ENCODE data around the gene FAM240A.
"Not testable (repeated sequence)": the region's sequence is repeated elsewhere in the genome, so short reads cannot be mapped to it uniquely, and the experiment has no call there.

Gene FAM240A

DNA sequence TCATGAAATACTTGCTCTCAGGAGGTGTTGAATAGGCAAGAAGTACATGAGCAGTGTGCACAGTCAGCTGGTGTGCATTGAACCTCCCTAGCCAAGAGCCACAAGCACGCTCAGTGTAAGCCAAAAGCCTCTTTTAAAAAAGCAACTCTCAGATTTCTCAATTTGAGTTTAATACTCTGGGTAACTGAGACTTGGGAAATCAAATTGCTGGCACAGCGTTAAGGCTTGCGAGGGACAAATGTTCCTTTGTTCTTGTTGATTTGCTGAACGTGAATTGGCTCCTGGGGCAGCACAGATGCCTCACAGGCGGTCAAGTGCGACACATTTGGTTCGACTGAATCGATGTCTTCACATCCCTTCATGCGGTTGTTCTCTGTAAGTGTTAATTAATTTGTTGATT lies at the start of gene FAM240A:
Gene FAM240A, plus strand, starts transcription at position 202 of the 400 bp plus-strand sequence. Its CDS starts 159 bp downstream, at position 361.
- no peak for DNase-seq

DNA sequence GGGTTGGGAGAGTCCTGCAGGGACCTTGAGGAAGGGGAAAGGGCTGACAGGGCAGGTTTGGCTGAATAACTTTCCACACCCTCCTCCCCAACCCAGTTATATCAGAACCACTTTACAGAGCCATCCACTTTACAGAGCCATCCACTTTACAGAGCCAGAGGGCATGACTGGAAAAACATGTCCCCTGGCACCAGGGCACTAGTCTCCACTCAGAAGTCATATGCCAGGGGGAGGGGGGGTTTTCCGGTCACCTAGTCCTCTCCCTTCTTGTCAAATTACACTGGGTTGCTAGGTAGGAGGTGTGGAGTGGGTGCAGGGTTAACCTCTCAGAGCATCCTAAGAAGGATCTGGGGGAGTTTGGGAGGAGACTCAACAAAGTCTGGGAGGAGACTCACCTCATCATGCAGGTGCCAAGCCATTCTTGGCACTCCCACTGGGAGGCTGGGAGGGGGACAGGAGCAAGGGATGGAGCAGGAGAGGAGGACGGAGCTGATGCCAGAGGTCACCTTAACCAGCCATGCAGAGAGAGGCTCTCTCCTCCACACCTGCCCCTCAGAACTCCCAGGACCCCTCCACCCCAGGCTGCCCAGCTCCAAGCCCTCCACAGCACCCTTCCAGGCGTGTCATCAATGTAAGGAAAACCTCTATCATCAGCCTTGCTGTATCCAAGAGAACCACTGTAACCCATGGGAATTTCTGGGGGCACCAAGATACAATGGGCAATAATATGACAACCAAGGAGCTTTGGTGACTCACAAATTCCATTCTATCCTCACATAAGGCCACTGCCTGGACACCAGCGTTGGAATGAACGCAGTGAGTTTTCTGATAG lies 47.9 kb upstream of the FAM240A start:
- no peak for DNase-seq

DNA sequence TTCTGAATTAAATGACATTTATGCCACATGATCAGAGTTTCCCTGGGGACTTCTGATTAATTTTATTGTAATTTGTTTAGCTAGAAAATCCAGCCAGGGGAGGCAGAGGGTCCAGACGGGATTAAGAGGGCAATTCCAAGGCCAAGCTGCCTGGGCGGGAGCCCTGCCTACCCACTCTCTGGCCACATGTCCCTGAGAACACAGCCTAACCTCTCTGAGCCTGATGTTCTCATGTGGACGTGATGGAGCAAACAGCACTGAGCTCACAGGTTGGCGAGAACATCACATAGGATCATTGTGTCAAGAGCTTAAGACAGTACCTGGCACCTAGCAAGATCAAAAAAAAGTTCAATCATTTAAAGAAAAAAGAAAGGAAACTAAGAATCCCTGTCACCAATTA lies 47.2 kb upstream of the FAM240A start:
- DNase-seq, result no peak

DNA sequence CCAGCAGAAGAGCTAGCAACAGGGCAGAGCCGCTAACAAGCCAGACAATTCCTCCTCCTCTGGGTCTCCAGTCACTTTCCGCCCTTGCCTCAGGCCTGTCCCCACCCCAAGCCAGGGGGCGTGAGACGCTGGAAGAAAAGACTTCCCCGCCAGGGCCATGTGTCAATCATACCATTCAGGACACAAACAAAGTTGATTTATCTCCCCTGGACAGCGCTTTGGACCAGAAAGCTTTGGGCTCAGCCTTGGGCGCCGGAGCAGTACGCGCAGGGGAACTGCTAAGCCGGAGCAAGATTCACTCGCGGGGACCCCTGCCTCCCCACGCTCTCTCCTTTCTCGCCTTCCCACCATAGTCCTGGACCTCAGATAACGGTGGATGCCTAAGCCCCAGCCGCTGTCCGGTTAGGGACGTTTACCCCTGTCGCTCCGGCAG lies 46.7 kb upstream of the FAM240A start:
- DNase-seq, result no peak

DNA sequence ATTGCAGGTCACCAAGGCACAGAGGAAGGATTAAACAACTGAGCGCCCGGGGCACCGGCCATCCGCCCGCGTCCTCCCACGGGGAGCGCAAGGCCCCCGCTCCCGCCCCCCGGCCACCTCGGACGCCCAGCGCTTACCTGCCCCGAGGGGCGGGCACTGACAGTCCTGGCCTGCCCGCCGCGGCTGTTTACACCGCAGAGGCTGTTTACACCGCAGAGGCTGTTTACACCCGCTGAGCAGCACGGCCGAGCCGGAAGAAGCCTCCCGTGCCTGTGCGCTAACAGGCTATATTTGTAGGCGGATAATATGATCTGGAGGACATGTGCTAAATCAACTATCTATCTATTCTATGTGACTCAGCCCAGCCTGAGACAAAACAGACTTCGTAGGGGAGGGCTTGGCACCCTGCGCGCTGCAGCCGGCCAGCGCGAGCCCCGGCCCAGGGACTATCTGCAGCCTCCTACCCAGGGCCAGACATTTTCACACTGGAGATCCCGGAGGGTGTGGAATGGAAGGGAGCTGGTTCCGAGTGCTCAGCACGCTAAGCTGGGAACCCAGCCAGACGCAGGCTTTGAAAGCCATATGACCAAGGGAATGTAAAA lies 46.2 kb upstream of the FAM240A start, which contains the start of gene LRRC2:
Gene LRRC2, minus strand, starts transcription at position 263 of the 602 bp plus-strand sequence. CDS start 14,711 bp downstream, outside the sequence.
- no peak for DNase-seq

DNA sequence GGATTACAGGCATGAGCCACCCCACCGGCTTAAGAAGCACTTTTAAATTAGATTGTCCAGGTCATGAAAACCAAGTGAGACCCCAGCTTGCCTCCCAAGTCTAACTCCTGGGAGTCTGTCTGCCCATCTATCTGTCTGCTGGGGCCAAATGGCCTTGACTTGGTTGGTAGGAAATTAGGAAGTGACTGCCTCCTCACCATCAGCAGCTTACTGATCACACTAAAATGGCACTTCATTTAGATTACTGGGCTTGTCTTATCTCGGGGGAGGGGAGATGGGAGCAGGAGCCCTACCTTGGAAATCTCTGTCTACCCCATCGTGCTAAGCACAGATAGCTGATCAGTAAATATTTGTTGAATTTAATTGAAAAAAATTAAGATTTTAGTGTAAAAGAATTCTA lies 40.6 kb upstream of the FAM240A start:
- no peak for DNase-seq

DNA sequence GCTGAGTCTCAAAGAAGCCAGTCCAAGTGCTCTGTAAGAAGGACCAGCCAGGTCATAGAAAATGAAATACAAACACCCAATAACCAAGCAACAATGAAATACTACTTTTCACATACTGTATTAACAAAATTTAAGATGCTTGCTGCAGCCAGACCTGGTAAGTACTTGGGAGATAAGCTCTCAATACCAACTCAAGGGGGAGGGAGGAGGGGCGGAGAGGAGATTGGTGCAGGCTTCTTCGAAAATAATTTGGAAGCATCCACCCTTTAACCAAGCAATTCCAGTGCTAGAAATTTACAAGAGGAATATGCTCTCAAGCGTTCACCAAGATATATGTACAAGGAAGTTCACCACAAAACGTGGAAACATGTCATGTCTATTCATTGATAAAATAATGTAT lies 38.6 kb upstream of the FAM240A start:
- no peak for DNase-seq

DNA sequence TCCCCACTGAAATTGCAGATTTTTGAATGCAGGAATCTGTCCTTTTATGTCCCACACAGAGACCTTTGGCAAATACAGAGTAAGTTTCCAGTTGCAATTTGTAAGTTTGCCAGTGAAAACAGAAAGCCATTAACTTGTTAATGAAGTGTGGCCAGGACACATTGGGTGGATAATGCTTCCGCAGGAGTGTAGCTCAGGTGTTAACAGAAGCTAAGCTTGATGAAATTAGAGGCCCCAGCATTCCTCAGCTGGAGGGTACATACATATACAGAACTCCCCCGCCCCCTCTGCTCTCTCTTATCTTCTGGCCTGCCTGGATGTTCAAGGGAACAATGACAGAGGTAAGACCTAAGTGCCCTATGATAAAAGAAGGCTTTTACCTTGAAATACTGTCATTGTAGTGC lies 38.1 kb upstream of the FAM240A start:
- DNase-seq, result no peak

DNA sequence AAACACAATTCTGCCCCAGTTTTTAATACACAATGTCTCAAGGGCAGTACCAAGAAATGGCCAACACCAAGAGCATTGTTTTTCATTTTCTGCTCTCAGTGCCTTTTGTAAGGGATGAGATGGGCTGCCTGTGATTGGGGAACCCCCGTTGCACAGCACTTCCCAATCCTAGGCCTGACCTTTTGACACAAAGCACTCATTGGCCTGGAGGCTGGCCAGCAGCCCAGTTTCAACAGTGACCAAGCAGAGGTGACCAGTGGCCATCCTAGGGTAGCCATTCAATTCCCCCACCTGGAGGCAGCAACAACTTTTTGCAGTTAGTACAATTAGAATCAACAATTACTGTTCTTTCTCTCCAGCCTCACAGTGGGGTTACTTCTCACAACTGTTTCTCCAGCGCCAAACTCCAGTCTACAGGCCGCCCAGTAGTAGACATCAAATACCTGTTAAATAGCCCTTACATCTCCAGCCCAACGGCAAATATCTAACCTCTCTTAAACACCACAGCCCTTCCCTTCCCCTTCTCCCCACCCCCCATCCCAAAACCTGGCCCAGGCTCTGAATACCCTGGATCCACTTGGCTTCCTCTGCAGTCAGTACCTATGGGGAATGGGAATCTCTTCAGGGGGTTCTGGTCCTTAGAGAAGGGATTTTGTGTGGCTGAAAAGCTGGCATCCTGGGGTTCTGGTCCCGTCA lies 37.3 kb upstream of the FAM240A start:
- DNase-seq, result no peak

DNA sequence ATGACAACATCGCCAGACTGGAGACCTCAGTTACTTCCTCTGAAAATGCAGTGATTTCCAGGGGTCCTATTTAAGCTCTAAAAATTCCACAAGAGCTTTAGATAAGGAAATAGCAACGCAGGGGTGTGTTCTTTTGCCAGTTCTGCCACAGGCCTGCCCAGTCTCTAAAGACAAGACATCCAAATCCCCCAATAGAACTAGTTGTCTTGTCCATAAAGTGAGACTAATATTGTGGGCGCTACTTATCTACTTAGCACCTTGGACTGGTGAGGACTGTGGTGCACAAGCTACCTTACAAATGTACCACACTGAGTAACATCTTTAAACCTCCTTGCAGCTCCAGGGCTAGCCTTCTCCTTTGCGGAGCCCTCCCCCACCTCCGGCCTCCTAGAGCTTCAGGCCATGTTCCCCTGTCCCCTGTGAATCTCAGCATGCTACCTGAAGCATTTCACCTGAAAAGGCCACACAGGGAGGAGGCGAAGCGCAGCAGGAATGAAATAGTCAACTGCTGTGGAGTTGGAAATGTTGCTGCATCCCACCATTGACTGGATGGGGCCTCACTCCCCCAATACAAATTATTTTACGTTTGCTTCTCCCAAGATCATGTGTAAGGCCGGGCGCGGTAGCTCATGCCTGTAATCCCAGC lies 36.6 kb upstream of the FAM240A start:
- DNase-seq, result no peak

DNA sequence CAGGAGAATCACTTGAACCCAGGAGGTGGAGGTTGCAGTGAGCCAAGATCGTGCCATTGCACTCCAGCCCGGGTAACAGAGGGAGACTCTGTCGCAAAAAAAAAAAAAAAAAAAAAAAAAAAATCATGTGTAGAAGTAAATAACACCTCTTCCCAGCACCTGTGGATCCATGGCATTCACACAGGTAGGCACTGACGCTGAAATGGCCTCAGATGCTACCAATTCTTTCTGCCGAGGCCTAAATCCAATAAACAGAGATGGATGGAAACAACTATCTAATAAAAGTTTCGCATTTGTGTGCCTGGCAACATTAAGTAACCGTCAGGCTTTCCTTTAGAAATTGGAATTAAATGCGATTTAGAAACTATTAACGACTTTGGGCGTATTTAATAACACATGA lies 35.9 kb upstream of the FAM240A start:
- no peak for DNase-seq

DNA sequence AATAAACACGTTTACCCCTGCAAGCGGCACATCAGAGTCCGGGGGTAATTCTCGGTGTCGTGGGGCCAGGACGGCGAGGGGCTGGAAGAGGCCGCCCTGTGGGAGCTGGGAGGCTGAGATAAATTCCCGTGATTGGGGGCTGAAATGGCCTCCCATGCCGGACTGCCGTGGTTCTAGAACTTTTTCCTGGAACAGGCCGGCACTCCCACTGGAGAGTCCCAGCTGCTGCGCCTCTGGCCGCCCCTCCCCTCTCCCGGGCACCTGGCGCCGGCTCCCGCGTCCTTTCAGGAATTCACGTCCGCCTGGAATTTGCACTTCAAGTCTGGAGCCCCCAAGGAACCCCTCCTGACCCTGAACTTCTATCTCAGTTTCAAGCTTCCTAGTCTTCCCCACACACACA lies 35.4 kb upstream of the FAM240A start:
- no peak for DNase-seq

DNA sequence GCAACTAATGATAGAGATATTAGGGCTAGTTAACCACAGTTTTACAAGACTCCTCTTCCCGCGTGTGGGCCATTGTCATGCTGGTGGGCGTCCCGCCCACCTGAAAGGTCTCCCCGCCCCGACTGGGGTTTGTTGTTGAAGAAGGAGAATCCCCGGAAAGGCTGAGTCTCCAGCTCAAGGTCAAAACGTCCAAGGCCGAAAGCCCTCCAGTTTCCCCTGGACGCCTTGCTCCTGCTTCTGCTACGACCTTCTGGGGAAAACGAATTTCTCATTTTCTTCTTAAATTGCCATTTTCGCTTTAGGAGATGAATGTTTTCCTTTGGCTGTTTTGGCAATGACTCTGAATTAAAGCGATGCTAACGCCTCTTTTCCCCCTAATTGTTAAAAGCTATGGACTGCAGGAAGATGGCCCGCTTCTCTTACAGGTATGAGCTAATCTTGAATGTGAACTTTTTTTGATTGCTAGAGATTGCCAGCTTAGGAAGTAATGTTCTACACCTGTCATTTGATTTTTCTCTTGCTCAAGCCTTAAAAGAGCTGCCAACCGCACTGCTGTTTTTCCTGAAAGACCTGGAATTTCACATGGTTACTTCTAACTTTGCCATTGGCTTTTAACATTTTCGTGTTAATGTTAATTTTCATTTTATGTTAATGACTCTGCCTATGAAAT lies 34.6 kb upstream of the FAM240A start:
- DNase-seq, result not testable (repeated sequence)

DNA sequence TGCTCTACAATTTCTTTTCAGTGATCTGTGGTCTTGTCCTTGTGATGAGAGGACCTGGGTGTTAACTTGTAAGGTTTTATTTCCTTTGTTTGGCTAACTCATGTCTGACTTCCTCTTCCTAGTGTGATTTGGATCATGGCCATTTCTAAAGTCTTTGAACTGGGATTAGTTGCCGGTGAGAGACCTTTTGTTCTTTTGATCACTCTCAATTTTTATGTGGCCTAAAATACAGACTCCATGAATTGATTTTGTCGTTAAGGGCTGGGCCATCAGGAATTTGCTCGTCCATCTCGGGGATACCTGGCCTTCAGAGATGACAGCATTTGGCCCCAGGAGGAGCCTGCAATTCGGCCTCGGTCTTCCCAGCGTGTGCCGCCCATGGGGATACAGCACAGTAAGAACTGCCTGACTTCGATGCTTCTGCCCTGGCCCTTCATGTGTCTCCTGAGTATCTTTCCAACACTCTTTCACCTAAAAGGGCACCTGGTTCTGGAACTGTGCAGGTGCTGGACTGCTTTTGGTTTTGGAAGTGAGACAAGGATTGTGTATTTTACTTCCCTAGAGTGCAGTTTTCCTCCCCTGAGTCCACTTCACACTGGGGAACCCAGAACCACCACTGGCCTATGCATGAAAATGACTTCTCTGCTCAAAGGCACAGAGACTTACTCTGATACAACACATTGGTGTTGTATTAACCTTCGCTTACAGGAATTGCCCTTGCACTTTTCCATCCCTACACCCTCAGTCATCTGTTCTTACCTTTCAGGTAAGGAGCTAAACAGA lies 33.2 kb upstream of the FAM240A start:
- DNase-seq, result no peak

DNA sequence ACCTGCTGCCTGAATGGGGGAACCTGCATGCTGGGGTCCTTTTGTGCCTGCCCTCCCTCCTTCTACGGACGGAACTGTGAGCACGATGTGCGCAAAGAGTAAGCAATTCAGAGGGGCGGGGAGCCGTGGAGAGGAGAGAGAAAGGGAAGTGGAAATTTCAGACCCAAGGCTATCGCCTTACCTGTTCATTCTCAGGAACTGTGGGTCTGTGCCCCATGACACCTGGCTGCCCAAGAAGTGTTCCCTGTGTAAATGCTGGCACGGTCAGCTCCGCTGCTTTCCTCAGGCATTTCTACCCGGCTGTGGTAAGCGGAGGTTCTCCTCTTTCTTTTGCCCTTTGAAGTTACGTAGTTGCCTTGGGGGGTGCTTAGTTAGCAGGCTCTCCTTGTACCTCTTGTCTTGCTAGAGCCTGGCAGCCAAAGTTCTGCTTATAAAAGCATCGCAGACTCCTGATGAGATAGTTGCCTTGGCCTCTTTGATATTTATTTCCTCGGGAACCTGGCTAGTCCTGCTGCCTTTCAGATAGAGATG lies 32.5 kb upstream of the FAM240A start:
- DNase-seq, result no peak

DNA sequence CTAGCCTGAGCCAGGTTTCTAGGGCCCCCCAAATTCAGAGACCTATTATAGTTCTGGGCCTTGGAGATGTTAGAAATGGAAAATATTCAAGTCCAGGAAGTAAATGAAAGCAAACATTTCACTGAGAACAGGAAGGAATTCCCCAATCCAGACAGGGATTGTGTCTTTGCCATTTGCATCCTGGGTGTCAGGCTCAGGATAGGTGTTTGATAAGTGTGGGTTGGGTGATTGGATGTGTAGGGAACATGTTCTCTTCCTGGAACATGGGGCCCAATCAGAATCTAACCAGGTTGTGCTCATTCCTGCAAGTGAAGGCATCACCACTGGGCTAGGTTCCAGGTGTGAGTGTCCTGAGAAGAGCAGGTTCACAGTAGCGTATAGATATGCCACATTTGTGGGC lies 31.6 kb upstream of the FAM240A start:
- no peak for DNase-seq

DNA sequence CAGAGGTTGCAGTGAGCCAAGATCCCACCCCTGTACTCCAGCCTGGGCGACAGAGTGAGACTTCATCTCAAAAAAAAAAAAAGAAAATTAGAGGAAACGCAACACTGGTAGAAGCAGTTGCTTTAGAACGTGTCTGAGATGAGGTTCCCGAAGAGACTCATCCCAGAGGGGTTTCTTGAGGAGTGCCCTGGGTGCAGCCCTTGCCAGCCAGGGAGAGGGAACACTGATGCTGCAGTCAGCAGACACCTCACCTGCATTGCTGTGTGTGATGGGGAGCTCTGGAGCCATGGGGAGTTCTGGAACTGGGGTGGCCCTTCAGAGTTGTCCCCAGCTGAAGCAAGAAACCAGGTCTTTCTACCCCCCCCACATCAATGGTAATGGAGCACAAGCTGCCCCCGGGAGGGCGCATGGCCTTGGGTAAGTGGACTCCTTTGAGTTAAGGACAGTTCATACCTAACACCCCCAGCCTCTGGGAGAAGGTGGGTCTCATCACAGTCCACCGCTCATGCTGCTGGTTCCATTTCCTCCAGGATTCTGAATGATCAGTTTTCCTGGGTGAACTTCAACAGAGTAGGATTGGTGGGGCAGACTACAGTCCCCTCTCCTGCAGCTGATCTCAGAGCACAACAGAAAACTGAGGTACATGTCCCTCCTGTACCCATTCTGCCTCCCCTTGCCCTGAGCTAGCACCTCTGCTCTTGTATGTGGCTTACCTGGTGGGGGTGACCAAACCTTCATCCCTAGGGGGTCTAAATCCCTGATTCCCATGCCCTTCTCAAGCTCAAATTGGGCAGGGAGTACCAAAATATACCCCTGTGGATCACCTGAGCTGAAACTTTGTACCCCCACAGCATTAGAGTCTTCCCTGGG lies 27.5 kb upstream of the FAM240A start:
- DNase-seq, result no peak

DNA sequence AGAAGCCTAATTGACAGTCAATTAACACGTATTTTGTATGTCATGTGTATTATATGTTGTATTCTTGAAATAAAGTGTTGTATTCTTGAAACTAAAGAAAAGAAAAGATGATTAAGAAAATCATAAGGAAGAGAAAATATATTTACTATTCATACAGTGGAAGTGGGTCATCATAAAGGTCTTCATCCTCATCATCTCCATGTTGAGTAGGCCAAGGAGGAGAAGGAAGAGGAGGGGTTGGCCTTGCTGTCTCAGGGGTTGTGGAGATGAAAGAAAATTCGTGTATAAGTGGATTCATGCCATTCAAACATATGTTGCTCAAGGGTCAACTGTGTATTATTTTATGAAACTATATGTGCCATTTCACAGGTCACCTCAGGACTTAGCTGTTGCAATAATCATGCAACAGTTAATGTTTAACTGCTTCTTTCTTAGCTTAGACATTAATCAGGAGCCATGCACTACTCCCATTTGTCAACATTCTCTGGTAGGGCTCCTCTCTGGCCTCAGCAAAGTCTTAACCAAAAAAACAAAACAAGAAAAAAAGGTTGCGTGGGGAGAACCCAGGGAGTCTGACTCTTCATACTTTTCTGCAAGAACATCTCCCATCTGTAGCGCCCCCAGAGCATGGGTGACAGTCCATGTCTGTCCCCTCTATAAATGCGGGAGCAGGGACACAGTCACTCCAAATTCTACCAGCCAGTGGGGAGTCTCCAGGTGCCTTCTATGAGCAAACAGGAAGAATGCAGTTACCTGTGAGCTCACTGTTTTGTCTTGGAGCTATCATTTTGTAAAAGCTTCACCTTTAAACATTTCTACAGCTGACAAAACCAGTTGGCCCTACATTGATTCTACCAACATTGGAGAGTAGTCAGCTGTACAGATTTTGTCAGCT lies 26.3 kb upstream of the FAM240A start:
- DNase-seq, result no peak

DNA sequence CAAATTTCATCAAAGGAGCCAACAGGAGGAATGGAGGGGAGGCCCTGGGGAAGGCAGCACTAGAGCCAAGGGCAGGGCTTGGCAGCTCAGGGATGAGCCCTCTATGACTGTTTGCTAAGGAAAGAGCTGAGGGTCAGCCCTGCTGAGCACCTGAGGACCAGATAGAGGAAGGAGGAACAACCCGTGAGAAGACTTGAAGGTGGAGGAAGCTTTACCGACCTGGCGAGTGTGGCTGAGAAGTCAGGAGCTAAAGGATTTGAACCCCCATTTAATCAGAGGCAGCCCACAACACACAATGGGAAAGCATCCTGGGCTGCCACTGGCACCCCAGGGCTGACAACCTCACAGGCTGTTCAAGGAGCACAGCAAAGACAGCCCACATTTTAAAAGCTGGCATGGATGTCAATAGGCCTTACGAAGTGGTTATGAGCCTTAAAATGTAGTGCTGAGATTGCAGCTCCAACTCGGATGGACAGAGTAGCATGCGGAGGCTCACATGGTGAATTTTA lies 25.5 kb upstream of the FAM240A start:
- DNase-seq, result no peak
